GM08714 (cell line): ENCODE measurements around the gene PCDH9.

Experiments used
- H3K4me3 ChIP-seq: fragments of 200-500 bp; sonication (Bioruptor generic); 2 replicates; pipeline ENCODE4 v1.5.1; 2014; ENCODE audit warnings: mild to moderate bottlenecking, low read length, inconsistent platforms
- ZNF274 ChIP-seq: IDR thresholded peaks from 2 replicates; pipeline ENCODE4 v1.6.1; 2012; ENCODE audit warnings: mild to moderate bottlenecking, low read depth, low read length

The PCDH9 gene

GRCh38 chr13:66410314-66410713 lies 819.8 kb downstream of the PCDH9 start:
- H3K4me3 ChIP-seq, result no peak overlapping the region
- TF ChIP-seq ZNF274, result no peak

DNA sequence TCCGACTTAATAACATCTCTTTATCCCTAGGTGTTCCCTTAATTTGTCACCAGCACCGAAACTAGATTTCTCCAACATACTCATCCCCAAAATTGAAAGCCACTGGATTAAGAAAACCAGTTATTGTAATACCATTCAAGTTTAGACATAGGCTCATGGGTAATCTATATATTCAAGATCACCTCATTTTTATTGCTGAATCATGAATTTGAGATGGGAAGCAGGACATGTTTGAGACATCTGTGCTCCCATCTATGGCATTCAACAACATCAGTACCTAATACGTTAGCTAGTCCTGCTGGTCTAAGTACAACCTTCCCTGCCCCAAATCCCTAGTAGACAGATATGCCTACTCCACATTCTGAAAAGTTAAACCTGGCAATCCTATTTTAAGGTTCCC lies 820.6 kb downstream of the PCDH9 start:
- TF ChIP-seq ZNF274, result no peak
- H3K4me3 ChIP-seq, result no peak overlapping the region

DNA sequence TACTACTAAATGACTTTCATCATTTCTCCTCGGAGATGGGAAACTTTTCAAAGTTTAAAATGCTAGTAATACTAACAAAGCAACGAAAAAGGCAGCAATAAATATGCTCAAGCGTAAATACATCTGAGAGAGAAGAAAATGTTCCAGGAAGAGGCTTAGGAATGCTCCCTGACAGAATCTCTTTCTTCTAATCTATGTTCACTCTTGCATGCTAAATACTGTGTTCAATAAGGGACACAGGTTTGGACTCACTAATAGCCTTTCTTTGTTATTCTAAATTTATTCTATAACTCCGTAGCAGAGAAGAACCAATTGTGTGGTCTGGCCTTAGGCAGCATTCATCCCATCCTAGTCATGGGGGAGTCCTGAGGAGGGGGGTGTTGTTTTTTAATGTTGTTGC lies 823.0 kb downstream of the PCDH9 start:
- no peak overlapping the region for H3K4me3 ChIP-seq

DNA sequence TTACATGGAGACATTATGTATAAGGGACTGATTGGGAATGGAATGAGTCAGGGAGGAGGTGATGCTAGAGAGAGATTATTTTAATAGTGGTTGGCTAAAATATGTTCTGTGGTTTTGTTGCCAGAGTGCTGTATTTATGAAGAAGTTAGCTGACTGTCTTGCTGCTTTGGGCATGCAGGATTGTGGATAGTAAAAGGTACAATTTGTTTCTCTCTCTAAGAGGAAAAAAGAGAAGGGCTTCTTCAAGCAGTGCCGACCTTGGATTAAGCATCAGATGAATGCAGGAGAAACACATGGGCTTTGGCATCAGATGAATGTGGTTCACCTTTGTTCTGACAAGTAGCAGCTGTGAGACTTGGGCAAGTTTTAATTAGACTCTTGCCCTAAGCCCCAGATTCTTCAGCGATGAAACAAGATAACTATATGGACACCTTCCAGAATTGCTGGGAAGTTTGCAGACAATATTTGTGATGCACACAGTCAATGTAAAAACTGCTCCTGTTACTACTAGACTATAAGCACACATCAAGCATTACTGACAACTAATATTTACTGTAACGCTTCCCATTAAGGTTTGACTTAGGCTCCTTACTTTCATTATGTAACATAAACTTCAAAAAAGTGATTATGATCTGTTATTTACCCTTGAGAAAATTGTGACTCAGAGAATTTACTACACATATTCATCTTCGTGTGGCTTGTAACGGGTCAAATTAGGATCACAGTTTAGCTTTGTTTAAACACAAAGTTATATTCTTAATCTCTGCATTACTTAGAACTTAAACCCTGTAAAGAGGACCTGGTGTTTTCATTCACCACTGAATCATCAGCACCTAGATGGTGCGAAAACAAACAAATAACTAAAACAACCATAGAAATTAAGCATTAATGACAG lies 824.0 kb downstream of the PCDH9 start:
- H3K4me3 ChIP-seq, result no peak overlapping the region
- no peak for TF ChIP-seq ZNF274

More for the DNA sequence above, 823.0 kb downstream of the PCDH9 start:
- TF ChIP-seq ZNF274, result no peak

DNA sequence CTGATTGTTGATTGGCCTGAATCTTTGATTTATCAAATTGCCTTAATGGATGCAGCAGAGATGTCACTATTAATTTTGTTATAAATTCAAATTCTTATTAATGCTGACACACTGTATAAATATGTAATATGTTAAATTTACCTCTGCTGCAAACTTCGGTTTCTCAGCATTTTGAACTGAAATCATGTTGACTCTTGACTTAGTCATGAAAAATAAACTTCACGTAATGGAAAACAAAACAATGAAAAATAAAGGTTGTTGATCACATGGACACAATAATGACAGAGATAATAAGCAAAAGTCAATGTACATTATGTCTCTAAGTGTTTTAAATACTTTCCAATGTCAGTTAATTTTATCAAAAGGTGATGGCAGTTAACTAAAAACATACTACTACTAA lies 827.6 kb downstream of the PCDH9 start:
- TF ChIP-seq ZNF274, result no peak
- H3K4me3 ChIP-seq, result no peak overlapping the region

DNA sequence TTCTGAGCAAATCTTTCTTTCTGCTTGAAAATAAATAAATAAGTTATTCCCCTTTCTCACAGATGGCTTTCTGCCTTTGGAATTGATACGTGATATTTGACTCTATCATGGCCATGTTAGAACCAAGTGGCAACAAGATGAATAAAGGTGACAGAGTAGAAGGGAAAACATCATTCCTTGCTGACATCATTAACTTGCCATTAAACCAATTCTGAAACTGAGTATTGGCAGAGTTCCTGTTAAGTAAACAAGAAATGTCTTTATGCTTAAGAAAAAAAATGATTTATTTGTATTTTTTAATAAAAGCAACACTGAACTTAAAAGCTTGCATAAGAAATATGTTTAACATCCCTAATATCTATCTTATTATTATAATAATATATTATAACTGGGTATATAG lies 828.1 kb downstream of the PCDH9 start:
- no peak for TF ChIP-seq ZNF274
- H3K4me3 ChIP-seq, result no peak overlapping the region

GRCh38 chr13:66400292-66400691 lies 829.8 kb downstream of the PCDH9 start:
- H3K4me3 ChIP-seq, result no peak overlapping the region
- TF ChIP-seq ZNF274, result no peak

DNA sequence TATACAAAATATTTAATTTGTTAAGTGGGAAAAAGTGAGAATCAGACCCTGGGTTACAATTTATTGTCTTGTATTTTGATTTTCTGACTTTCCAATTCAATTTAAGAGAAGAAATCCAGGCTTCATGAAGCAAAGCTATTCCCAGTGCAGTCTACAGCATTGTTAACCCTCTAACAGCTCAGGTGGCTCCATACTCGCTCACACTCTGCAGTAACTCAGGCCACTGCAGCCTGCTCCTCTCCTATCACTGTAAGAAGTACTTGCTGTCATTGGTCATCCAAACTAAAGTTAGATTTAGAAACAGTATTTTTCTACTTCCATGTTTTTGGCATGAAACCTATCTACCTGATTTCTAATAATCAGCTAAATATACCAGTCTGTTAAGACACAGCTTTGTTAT lies 830.3 kb downstream of the PCDH9 start:
- TF ChIP-seq ZNF274, result no peak
- H3K4me3 ChIP-seq, result no peak overlapping the region

- no peak overlapping the region for H3K4me3 ChIP-seq
- TF ChIP-seq ZNF274, result no peak
Measured at GRCh38 chr13:66397133-66397532, 833.0 kb downstream of the PCDH9 start.

DNA sequence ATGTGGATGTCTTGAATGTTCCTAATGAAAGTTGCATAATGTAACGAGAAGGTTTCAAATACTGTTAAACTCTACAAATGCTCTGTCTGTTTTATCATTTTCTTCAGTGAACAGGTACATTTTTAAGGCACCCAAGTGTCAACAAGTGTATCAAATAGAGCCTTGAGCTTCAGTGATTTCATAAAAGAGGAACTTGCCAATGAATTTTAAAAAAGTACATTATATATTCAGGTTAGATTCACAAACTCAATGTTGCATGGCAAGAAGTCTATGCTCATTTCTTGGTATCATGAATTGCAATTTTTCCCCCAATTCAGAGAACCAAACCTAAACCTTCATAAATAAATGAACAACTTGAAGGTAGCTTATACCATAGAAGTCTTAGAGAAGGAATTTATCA lies 838.8 kb downstream of the PCDH9 start:
- no peak overlapping the region for H3K4me3 ChIP-seq
- no peak for TF ChIP-seq ZNF274

- no peak for TF ChIP-seq ZNF274
- H3K4me3 ChIP-seq, result no peak overlapping the region
Measured at GRCh38 chr13:66378894-66379293, 851.2 kb downstream of the PCDH9 start.

GRCh38 chr13:66377569-66377968 lies 852.6 kb downstream of the PCDH9 start:
- TF ChIP-seq ZNF274, result no peak
- no peak overlapping the region for H3K4me3 ChIP-seq

GRCh38 chr13:66375756-66376155 lies 854.4 kb downstream of the PCDH9 start:
- no peak for TF ChIP-seq ZNF274
- H3K4me3 ChIP-seq, result no peak overlapping the region

DNA sequence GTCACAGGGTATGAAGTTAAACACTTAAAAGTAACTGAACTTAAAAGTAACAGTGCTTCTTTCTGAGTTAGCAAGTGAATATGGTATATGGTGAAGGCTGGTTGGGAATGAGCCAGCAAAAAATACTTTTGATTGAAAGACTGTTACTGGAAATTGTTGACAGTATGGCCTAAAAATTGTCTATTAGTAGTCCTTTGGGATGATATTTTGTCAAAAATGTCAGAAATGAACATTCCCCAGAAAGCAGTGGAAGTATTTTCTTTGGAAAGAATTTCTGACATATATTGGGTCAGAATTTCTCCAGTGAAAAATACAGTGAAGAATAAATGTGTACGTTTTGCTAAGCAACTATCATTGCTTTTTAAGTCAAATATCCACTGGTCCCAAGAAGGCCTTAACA lies 860.5 kb downstream of the PCDH9 start:
- TF ChIP-seq ZNF274, result no peak
- H3K4me3 ChIP-seq, result no peak overlapping the region

GRCh38 chr13:66367356-66367755 lies 862.8 kb downstream of the PCDH9 start:
- H3K4me3 ChIP-seq, result no peak overlapping the region
- TF ChIP-seq ZNF274, result no peak

GRCh38 chr13:66365101-66365500 lies 865.0 kb downstream of the PCDH9 start:
- no peak overlapping the region for H3K4me3 ChIP-seq
- no peak for TF ChIP-seq ZNF274
